HG03139 (cell line): ENCODE measurements around the gene TP63.
"Not testable (repeated sequence)": the region's sequence is repeated elsewhere in the genome, so short reads cannot be mapped to it uniquely, and the experiment has no call there.

Source experiments
- ATAC-seq: cut with Tn5 transposase; IDR thresholded peaks from one replicate; pipeline ENCODE4 v1.9.1; 2021; ENCODE audit not compliant: unreplicated experiment

Gene TP63

GRCh38 chr3:189631373-189631408 is at the start of gene TP63:
TSS of gene TP63 (plus strand) at chr3:189631389. CDS start at chr3:189631516, 127 bp downstream.
- no peak for ATAC-seq

- ATAC-seq: no peak
These were observed 49.0 kb upstream of the TP63 start for GRCh38 chr3:189582179-189582578.

- no peak for ATAC-seq
These were observed 46.5 kb upstream of the TP63 start for GRCh38 chr3:189584645-189585044.

GRCh38 chr3:189586941-189587663 is 44.1 kb upstream of the TP63 start:
- no peak for ATAC-seq

- ATAC-seq: no peak
These were observed 43.5 kb upstream of the TP63 start for GRCh38 chr3:189587664-189588040.

- no peak for ATAC-seq
These were observed 43.1 kb upstream of the TP63 start for GRCh38 chr3:189588070-189588469.

- ATAC-seq: no peak
These were observed 42.6 kb upstream of the TP63 start for GRCh38 chr3:189588475-189589178.

- no peak for ATAC-seq
These were observed 42.0 kb upstream of the TP63 start for GRCh38 chr3:189589179-189589569.

GRCh38 chr3:189590223-189590622 is 41.0 kb upstream of the TP63 start:
- no peak for ATAC-seq

- no peak for ATAC-seq
These were observed 37.6 kb upstream of the TP63 start for GRCh38 chr3:189593581-189593980.

- ATAC-seq: not testable (repeated sequence)
These were observed 34.9 kb upstream of the TP63 start for GRCh38 chr3:189596078-189596979.

- ATAC-seq: no peak
These were observed 33.3 kb upstream of the TP63 start for GRCh38 chr3:189597918-189598317.

- ATAC-seq: no peak
These were observed 32.5 kb upstream of the TP63 start for GRCh38 chr3:189598530-189599225.

- no peak for ATAC-seq
These were observed 28.7 kb upstream of the TP63 start for GRCh38 chr3:189602471-189602870.

GRCh38 chr3:189605717-189606116 is 25.5 kb upstream of the TP63 start:
- no peak for ATAC-seq

- no peak for ATAC-seq
These were observed 24.4 kb upstream of the TP63 start for GRCh38 chr3:189606774-189607173.

- ATAC-seq: not testable (repeated sequence)
These were observed 18.5 kb upstream of the TP63 start for GRCh38 chr3:189612641-189613040.

- ATAC-seq: no peak
These were observed 18.1 kb upstream of the TP63 start for GRCh38 chr3:189613122-189613521.

- no peak for ATAC-seq
These were observed 9.1 kb upstream of the TP63 start for GRCh38 chr3:189621948-189622603.

- ATAC-seq: no peak
These were observed 8.6 kb upstream of the TP63 start for GRCh38 chr3:189622629-189623028.

GRCh38 chr3:189624130-189624529 is 7.1 kb upstream of the TP63 start:
- ATAC-seq: no peak
